PC-3 (cell line): ENCODE data around the gene CHIA. TPM values are rescaled to one million over a fixed set of nuclear protein-coding genes. Genes with fewer than 3 reads are reported as not detected.

Experiments used
- ATAC-seq: fragments of 200-7000 bp; cut with Tn5 transposase; 2 replicates; pipeline ENCODE4 v1.9.1; 2020; ENCODE audit warnings: mild to moderate bottlenecking, moderate library complexity
- BruUV-seq: library from RNA; stranded (reverse); fragments of 400-500 nt; replicated peaks from 2 replicates; lab custom pipeline; 2021; lab: Mats Ljungman, UMichigan
- CTCF ChIA-PET: fragments of 300-600 bp; sonication (Branson Sonifier 250); formaldehyde crosslinking; loops from one replicate; lab custom pipeline; 2022; ENCODE audit warnings: antibody characterized with exemption; lab: Charles Lee
- POLR2A ChIA-PET: fragments of 300-600 bp; sonication (Branson Sonifier 250); formaldehyde crosslinking; loops from one replicate; lab custom pipeline; 2022; ENCODE audit warnings: antibody characterized with exemption; ENCODE audit not compliant: unreplicated experiment; lab: Charles Lee
- DNase-seq: peaks from one replicate; pipeline ENCODE4 v3.0.0-alpha.2; 2015
- H2AFZ ChIP-seq: fragments of 300-600 bp; sonication (generic); 2 replicates; pipeline ENCODE4 v1.6.0; 2016; ENCODE audit warnings: antibody characterized with exemption, low read length
- H3F3A ChIP-seq: fragments of 300-600 bp; sonication (generic); one replicate; pipeline ENCODE4 v1.6.0; 2017; ENCODE audit warnings: antibody characterized with exemption, low read length, control low read depth, mild to moderate bottlenecking; ENCODE audit not compliant: unreplicated experiment
- H3K27ac ChIP-seq: fragments of 300-600 bp; sonication (generic); 2 replicates; pipeline ENCODE4 v1.5.1; 2016; ENCODE audit warnings: mild to moderate bottlenecking, low read length
- H3K27me3 ChIP-seq: fragments of 300-600 bp; sonication (generic); 2 replicates; pipeline ENCODE4 v1.6.1; 2016; ENCODE audit warnings: low read length, mixed read lengths
- H3K36me3 ChIP-seq: fragments of 300-600 bp; sonication (generic); 2 replicates; pipeline ENCODE4 v1.6.1; 2016; ENCODE audit warnings: low read depth, mixed run types, low read length, mixed read lengths
- H3K4me1 ChIP-seq: fragments of 300-600 bp; sonication (generic); 2 replicates; pipeline ENCODE4 v1.5.1; 2016; ENCODE audit warnings: low read length; ENCODE audit not compliant: insufficient read depth
- H3K4me2 ChIP-seq: fragments of 300-600 bp; sonication (generic); 2 replicates; pipeline ENCODE4 v1.6.0; 2016; ENCODE audit warnings: low read length
- H3K4me3 ChIP-seq: fragments of 300-600 bp; sonication (generic); 2 replicates; pipeline ENCODE4 v1.5.1; 2016; ENCODE audit warnings: mild to moderate bottlenecking, low read length, mixed read lengths
- H3K79me2 ChIP-seq: fragments of 300-600 bp; sonication (generic); 2 replicates; pipeline ENCODE4 v1.6.1; 2017; ENCODE audit warnings: low read length, mixed read lengths
- H3K9ac ChIP-seq: fragments of 300-600 bp; sonication (generic); 2 replicates; pipeline ENCODE4 v1.6.0; 2016; ENCODE audit warnings: mild to moderate bottlenecking, low read length
- H3K9me2 ChIP-seq: fragments of 300-600 bp; sonication (generic); replicated peaks from 2 replicates; pipeline ENCODE4 v1.6.1; 2016; ENCODE audit warnings: mixed run types, low read length, mixed read lengths
- H3K9me3 ChIP-seq: fragments of 300-600 bp; sonication (generic); 2 replicates; pipeline ENCODE4 v1.6.1; 2016; ENCODE audit warnings: low read length, mixed read lengths
- H4K20me1 ChIP-seq: fragments of 300-600 bp; sonication (generic); 2 replicates; pipeline ENCODE4 v1.6.1; 2016; ENCODE audit warnings: low read length, mixed read lengths
- EZH2 ChIP-seq: fragments of 300-600 bp; sonication (generic); IDR thresholded peaks from one replicate; pipeline ENCODE4 v1.6.1; 2017; ENCODE audit warnings: antibody characterized with exemption, mild to moderate bottlenecking, low read length; ENCODE audit not compliant: unreplicated experiment
- EZH2phosphoT487 ChIP-seq: fragments of 300-600 bp; sonication (generic); IDR thresholded peaks from 2 replicates; pipeline ENCODE4 v1.6.1; 2018; ENCODE audit warnings: mild to moderate bottlenecking, antibody characterized with exemption, low read length, borderline replicate concordance
- intact Hi-C: fragments of 100-400 bp; cut with micrococcal nuclease; formaldehyde crosslinking; loops from 2 replicates; pipeline ENCODE4 v1.9.0; 2023
- total RNA-seq: library from RNA; depleted of rRNA; stranded (reverse); fragments of >200 nt; gene quantifications from 2 replicates; pipeline ENCODE4 v1.2.3, GENCODE V29; 2014
- TF ChIP-seq, protein P1 (sequence below): fragments of 300-600 bp; sonication (generic); conservative IDR thresholded peaks from 2 replicates; pipeline ENCODE4 v1.5.1; 2017; ENCODE audit warnings: antibody characterized with exemption, low read depth, mild to moderate bottlenecking, low read length

The CHIA gene
- total RNA-seq, 1 experiment from 2014 or later, result not detected

DNA sequence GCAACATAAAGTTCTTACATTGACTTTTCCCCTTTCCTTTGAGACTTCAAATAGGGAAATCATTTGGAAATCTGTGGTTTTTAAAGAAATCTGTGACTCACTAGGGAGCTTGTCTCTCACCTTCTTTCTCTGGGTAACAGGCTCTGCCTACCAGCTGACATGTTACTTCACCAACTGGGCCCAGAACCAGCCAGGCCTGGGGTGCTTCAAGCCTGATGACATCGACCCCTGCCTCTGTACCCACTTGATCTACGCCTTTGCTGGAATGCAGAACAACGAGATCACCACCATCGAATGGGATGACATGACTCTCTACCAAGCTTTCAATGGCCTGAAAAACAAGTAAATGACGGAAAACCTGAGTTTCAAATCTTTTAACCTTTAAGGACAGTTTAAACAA, 9.2 kb upstream of the CHIA start:
- DNase-seq (no peak), ATAC-seq (no peak)
- ChIA-PET CTCF (no interaction called here), POLR2A (no interaction called here)
- H3K36me3 ChIP-seq, result no peaks in the 10 kb centered on the region
- H3K79me2 ChIP-seq, result no peaks in the 10 kb centered on the region
- H3K9me3 ChIP-seq, result no peaks in the 10 kb centered on the region
- no peak overlapping the region for H3K4me2 ChIP-seq
- no peaks in the 10 kb centered on the region for H3K9me2 ChIP-seq
- peaks cover 3% of the 10 kb centered on the region for H3K4me1 ChIP-seq
- no peak overlapping the region for H3K4me3 ChIP-seq
- H3K27ac ChIP-seq, result no peak overlapping the region
- H2AFZ ChIP-seq, result no peak overlapping the region
- TF ChIP-seq, protein P1, sequence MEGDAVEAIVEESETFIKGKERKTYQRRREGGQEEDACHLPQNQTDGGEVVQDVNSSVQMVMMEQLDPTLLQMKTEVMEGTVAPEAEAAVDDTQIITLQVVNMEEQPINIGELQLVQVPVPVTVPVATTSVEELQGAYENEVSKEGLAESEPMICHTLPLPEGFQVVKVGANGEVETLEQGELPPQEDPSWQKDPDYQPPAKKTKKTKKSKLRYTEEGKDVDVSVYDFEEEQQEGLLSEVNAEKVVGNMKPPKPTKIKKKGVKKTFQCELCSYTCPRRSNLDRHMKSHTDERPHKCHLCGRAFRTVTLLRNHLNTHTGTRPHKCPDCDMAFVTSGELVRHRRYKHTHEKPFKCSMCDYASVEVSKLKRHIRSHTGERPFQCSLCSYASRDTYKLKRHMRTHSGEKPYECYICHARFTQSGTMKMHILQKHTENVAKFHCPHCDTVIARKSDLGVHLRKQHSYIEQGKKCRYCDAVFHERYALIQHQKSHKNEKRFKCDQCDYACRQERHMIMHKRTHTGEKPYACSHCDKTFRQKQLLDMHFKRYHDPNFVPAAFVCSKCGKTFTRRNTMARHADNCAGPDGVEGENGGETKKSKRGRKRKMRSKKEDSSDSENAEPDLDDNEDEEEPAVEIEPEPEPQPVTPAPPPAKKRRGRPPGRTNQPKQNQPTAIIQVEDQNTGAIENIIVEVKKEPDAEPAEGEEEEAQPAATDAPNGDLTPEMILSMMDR, result no peak
- TF ChIP-seq EZH2phosphoT487 (no peak), EZH2 (no peak)
- H3K27me3 ChIP-seq, result no peaks in the 10 kb centered on the region
- no TSS peak for BruUV-seq
- H3F3A ChIP-seq, result peaks cover 3% of the 10 kb centered on the region
- H3K9ac ChIP-seq, result no peak overlapping the region
- H4K20me1 ChIP-seq, result no peaks in the 10 kb centered on the region
- intact Hi-C loops, result no loop called here

GRCh38 chr1:111283838-111284237, 6.8 kb upstream of the CHIA start:
- Histone ChIP-seq H3K4me3 (no peak overlapping the region), H3K27me3 (no peaks in the 10 kb centered on the region), H3F3A (no peaks in the 10 kb centered on the region), H3K79me2 (no peaks in the 10 kb centered on the region), H3K9me3 (no peaks in the 10 kb centered on the region), H3K9me2 (no peaks in the 10 kb centered on the region), H3K4me1 (no peaks in the 10 kb centered on the region), H2AFZ (no peak overlapping the region), H3K4me2 (no peak overlapping the region), H3K9ac (no peak overlapping the region), H4K20me1 (no peaks in the 10 kb centered on the region), H3K27ac (no peak overlapping the region), H3K36me3 (no peaks in the 10 kb centered on the region)
- TF ChIP-seq EZH2phosphoT487 (no peak), EZH2 (no peak)
- TF ChIP-seq, protein P1, result no peak
- CTCF ChIA-PET, result no interaction called here
- no TSS peak for BruUV-seq
- intact Hi-C loops, result no loop called here
- POLR2A ChIA-PET, result no interaction called here
- DNase-seq (no peak), ATAC-seq (no peak)

DNA sequence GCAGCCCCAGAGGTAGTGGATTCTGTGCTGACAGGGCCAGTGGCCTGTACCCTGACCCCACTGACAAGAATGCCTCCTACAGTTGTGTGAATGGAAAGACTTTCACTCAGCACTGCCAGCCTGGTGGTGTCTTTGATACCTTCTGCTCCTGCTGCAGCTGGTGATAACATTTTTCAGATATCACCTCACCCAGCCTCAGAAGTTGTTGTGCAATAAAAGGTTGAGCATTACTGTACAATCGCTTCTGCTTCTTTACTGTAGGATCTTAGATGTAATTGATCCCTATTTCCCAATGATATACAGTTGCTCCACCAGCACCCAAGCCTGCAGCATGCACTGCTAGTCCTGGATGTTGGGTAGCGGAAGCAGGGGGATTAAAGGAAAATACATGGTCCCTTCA, 4.8 kb upstream of the CHIA start:
- H3K79me2 ChIP-seq, result no peaks in the 10 kb centered on the region
- no peak overlapping the region for H3K4me3 ChIP-seq
- no peaks in the 10 kb centered on the region for H3K9me2 ChIP-seq
- DNase-seq (no peak), ATAC-seq (no peak)
- H3K36me3 ChIP-seq, result no peaks in the 10 kb centered on the region
- no peak overlapping the region for H2AFZ ChIP-seq
- no peak overlapping the region for H3K27ac ChIP-seq
- H3K9me3 ChIP-seq, result no peaks in the 10 kb centered on the region
- no TSS peak for BruUV-seq
- H3K27me3 ChIP-seq, result no peaks in the 10 kb centered on the region
- ChIA-PET CTCF (no interaction called here), POLR2A (no interaction called here)
- H3K9ac ChIP-seq, result no peak overlapping the region
- H4K20me1 ChIP-seq, result no peaks in the 10 kb centered on the region
- TF ChIP-seq, protein P1, result no peak
- TF ChIP-seq EZH2phosphoT487 (no peak), EZH2 (no peak)
- H3K4me2 ChIP-seq, result no peak overlapping the region
- H3K4me1 ChIP-seq, result no peaks in the 10 kb centered on the region
- H3F3A ChIP-seq, result no peaks in the 10 kb centered on the region
- intact Hi-C loops, result no loop called here
